Fibroblast of lung (primary cell): Measurements from ENCODE around the gene GNPTG. TPM values are rescaled to one million over a fixed set of nuclear protein-coding genes. Genes with fewer than 3 reads are reported as not detected.

Experiments
- DNase-seq, 2 donors: peaks; one replicate each; pipeline versions ENCODE4 v3.0.0 to v3.0.0-alpha.2; 2010; ENCODE audit warnings: low read depth in 2 of 2
- H2AFZ ChIP-seq: 2 replicates; pipeline ENCODE4 v1.5.1; 2012; ENCODE audit warnings: low read length, control low read depth, inconsistent platforms
- H3K27ac ChIP-seq: 2 replicates; pipeline ENCODE4 v1.5.1; 2011; ENCODE audit warnings: low read length, control low read depth; ENCODE audit not compliant: insufficient read depth
- H3K27me3 ChIP-seq: 2 replicates; pipeline ENCODE4 v1.5.1; 2011; ENCODE audit warnings: mild to moderate bottlenecking, low read length; ENCODE audit not compliant: control insufficient read depth, insufficient read depth
- H3K36me3 ChIP-seq: 2 replicates; pipeline ENCODE4 v1.5.1; 2011; ENCODE audit warnings: low read length; ENCODE audit not compliant: control insufficient read depth, insufficient read depth
- H3K4me1 ChIP-seq: 2 replicates; pipeline ENCODE4 v1.5.1; 2011; ENCODE audit warnings: low read length; ENCODE audit not compliant: control insufficient read depth, insufficient read depth; ENCODE audit errors: extremely low read depth
- H3K4me2 ChIP-seq: 2 replicates; pipeline ENCODE4 v1.5.1; 2011; ENCODE audit warnings: low read length, control low read depth; ENCODE audit not compliant: insufficient read depth; ENCODE audit errors: extremely low read depth
- H3K4me3 ChIP-seq, 4 experiments: fragments of 200-600 bp in 1 of 4; sonication (generic) in 1 of 4; replicated peaks in 1 of 4; 2 replicates each; pipeline ENCODE4 v1.5.1; 2011 to 2016; ENCODE audit warnings: low read length in 4 of 4, low read depth in 3 of 4, mild to moderate bottlenecking in 3 of 4, control low read depth in 2 of 4, inconsistent platforms in 1 of 4, mixed read lengths in 1 of 4; ENCODE audit not compliant: insufficient read depth in 1 of 4; ENCODE audit errors: control extremely low read depth in 1 of 4
- H3K79me2 ChIP-seq: 2 replicates; pipeline ENCODE4 v1.5.1; 2012; ENCODE audit warnings: mild to moderate bottlenecking, low read length, inconsistent platforms; ENCODE audit not compliant: control insufficient read depth, insufficient read depth
- H3K9ac ChIP-seq: 2 replicates; pipeline ENCODE4 v1.5.1; 2011; ENCODE audit warnings: mild to moderate bottlenecking, low read length, control low read depth; ENCODE audit not compliant: insufficient read depth
- H3K9me3 ChIP-seq: 2 replicates; pipeline ENCODE4 v1.5.1; 2012; ENCODE audit warnings: low read depth, low read length; ENCODE audit not compliant: control insufficient read depth, insufficient read depth
- H4K20me1 ChIP-seq: 2 replicates; pipeline ENCODE4 v1.5.1; 2011; ENCODE audit warnings: low read length; ENCODE audit not compliant: control insufficient read depth, insufficient read depth; ENCODE audit errors: extremely low read depth
- EZH2 ChIP-seq: IDR thresholded peaks from 2 replicates; pipeline ENCODE4 v1.5.1; 2012; ENCODE audit warnings: low read length, control low read depth, mild to moderate bottlenecking; ENCODE audit errors: missing control alignments
- polyA plus RNA-seq, 2 donors: library from polyadenylated mRNA; depleted of rRNA in 1 of 2; stranded (reverse) in 1 of 2; unstranded in 1 of 2; fragments of >200 nt; gene quantifications; 2 replicates each; pipeline ENCODE4 v1.2.1, GENCODE V29; 2011 to 2012; ENCODE audit warnings: missing spikeins in 1 of 2
- total RNA-seq: library from RNA; depleted of rRNA; stranded (reverse); fragments of >200 nt; gene quantifications from 2 replicates; pipeline ENCODE4 v1.2.1, GENCODE V29; 2014
- TF ChIP-seq, protein P1 (sequence below), 2 donors: IDR thresholded peaks in 1 of 2; conservative IDR thresholded peaks in 1 of 2; 1 replicate in 1 of 2; 2 replicates in 1 of 2; pipeline ENCODE4 v1.5.1; 2011 to 2012; ENCODE audit warnings: low read length in 2 of 2, control low read depth in 1 of 2, inconsistent platforms in 1 of 2, low read depth in 1 of 2, mild to moderate bottlenecking in 1 of 2

The GNPTG gene
- total and polyA plus RNA-seq, 2 donors (not counting 1 experiment from before 2014, with no cell fraction given) = 40.8 to 43.2 TPM

- H3K9me3 ChIP-seq = no peaks in the 10 kb centered on the region
- no peak overlapping the region for H3K27ac ChIP-seq
- no peak overlapping the region for H2AFZ ChIP-seq
- H3K9ac ChIP-seq = no peak overlapping the region
- no peaks in the 10 kb centered on the region for H3K79me2 ChIP-seq
- H3K4me3 ChIP-seq = no peak overlapping the region
- H4K20me1 ChIP-seq = no peaks in the 10 kb centered on the region
- H3K27me3 ChIP-seq = no peaks in the 10 kb centered on the region
- TF ChIP-seq, protein P1, sequence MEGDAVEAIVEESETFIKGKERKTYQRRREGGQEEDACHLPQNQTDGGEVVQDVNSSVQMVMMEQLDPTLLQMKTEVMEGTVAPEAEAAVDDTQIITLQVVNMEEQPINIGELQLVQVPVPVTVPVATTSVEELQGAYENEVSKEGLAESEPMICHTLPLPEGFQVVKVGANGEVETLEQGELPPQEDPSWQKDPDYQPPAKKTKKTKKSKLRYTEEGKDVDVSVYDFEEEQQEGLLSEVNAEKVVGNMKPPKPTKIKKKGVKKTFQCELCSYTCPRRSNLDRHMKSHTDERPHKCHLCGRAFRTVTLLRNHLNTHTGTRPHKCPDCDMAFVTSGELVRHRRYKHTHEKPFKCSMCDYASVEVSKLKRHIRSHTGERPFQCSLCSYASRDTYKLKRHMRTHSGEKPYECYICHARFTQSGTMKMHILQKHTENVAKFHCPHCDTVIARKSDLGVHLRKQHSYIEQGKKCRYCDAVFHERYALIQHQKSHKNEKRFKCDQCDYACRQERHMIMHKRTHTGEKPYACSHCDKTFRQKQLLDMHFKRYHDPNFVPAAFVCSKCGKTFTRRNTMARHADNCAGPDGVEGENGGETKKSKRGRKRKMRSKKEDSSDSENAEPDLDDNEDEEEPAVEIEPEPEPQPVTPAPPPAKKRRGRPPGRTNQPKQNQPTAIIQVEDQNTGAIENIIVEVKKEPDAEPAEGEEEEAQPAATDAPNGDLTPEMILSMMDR (conservative IDR thresholded peaks at IDR 0.05 in 1 of 2, IDR thresholded peaks at IDR 0.05 in 1 of 2; ENCODE audit: low read depth in 1 of 2, low read length in 2 of 2) = no peak
- TF ChIP-seq EZH2 = no peak
- no peaks in the 10 kb centered on the region for H3K4me1 ChIP-seq
- no peak overlapping the region for H3K4me2 ChIP-seq
- no peak for DNase-seq
- H3K36me3 ChIP-seq = no peaks in the 10 kb centered on the region
Measured at GRCh38 chr16:1389762-1390161, 38.0 kb downstream of the GNPTG start.

GRCh38 chr16:1390239-1390779, 38.6 kb downstream of the GNPTG start:
- Histone ChIP-seq H3K4me2 (no peak overlapping the region), H3K4me3 (no peak overlapping the region), H4K20me1 (no peaks in the 10 kb centered on the region), H3K9me3 (no peaks in the 10 kb centered on the region), H3K36me3 (no peaks in the 10 kb centered on the region), H3K27ac (no peak overlapping the region), H3K4me1 (no peaks in the 10 kb centered on the region), H3K9ac (no peak overlapping the region), H3K79me2 (no peaks in the 10 kb centered on the region), H2AFZ (no peak overlapping the region), H3K27me3 (no peaks in the 10 kb centered on the region)
- TF ChIP-seq, protein P1 (conservative IDR thresholded peaks at IDR 0.05 in 1 of 2, IDR thresholded peaks at IDR 0.05 in 1 of 2; ENCODE audit: low read depth in 1 of 2, low read length in 2 of 2) = no peak
- TF ChIP-seq EZH2 = no peak
- no peak for DNase-seq

- H3K4me2 ChIP-seq = no peak overlapping the region
- H3K4me3 ChIP-seq = no peak overlapping the region
- DNase-seq = no peak
- no peaks in the 10 kb centered on the region for H3K9me3 ChIP-seq
- H3K27ac ChIP-seq = no peak overlapping the region
- H2AFZ ChIP-seq = no peak overlapping the region
- no peaks in the 10 kb centered on the region for H3K27me3 ChIP-seq
- TF ChIP-seq, protein P1 (conservative IDR thresholded peaks at IDR 0.05 in 1 of 2, IDR thresholded peaks at IDR 0.05 in 1 of 2; ENCODE audit: low read depth in 1 of 2, low read length in 2 of 2) = no peak
- no peak for TF ChIP-seq EZH2
- no peaks in the 10 kb centered on the region for H3K79me2 ChIP-seq
- H3K4me1 ChIP-seq = no peaks in the 10 kb centered on the region
- no peaks in the 10 kb centered on the region for H4K20me1 ChIP-seq
- no peak overlapping the region for H3K9ac ChIP-seq
- H3K36me3 ChIP-seq = no peaks in the 10 kb centered on the region
Measured at GRCh38 chr16:1392826-1393225, 41.1 kb downstream of the GNPTG start.
